NK-92 treated with Interleukin-12 subunit alpha and Interleukin-12 subunit beta, amount 100 ng/mL, for 24 hours (cell line): ENCODE data around the gene TMEFF1.

Source experiments
- DNase-seq: peaks from one replicate; lab custom pipeline; 2025; lab: John Stamatoyannopoulos, UW

Gene TMEFF1

GRCh38 chr9:100447041-100447440 lies 25.9 kb upstream of the TMEFF1 start:
- DNase-seq = no peak

DNA sequence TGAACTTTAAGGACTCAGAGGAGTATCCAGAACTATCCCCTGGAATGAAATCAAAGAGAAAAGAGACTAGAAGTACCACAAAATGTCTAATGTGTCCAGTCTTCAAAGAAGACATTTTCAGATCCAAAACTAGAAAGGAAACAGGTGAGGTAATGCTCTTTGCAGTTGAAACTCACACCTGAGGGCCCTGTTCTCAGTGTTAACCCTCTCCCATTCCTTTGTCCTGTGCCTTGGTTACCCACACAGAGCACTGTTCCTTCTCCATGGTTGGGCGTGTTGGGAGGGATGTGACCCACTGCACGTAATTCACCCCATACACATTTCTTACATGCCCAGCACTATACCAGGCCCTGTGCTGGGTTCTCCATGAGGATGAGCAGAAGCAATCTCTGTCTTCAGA lies 24.7 kb upstream of the TMEFF1 start:
- no peak for DNase-seq

- DNase-seq = no peak
Measured at GRCh38 chr9:100449420-100449819, 23.5 kb upstream of the TMEFF1 start.

- DNase-seq = no peak
Measured at GRCh38 chr9:100452894-100453293, 20.1 kb upstream of the TMEFF1 start.

DNA sequence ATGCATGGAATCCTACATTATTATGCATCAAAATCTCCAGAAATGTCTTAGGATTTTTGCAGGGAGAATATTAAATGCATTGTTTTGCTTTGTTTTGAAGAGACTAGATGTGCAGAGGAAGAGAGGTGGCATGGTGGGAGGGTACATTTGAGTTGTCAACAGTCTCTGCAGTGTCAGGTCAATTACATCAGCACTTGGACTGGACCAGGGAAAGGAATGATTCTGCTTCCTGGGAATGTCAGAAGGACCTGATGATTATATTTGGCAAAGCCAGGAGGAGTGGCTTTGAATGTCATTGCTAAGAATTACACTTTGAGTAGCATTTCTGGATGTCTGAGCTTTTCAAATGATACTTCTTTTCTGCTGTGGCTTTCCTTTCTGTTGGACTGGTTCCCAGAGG lies 17.5 kb upstream of the TMEFF1 start:
- no peak for DNase-seq

GRCh38 chr9:100457517-100457916 lies 15.4 kb upstream of the TMEFF1 start:
- no peak for DNase-seq

- DNase-seq = no peak
Measured at GRCh38 chr9:100459963-100460362, 13.0 kb upstream of the TMEFF1 start.

DNA sequence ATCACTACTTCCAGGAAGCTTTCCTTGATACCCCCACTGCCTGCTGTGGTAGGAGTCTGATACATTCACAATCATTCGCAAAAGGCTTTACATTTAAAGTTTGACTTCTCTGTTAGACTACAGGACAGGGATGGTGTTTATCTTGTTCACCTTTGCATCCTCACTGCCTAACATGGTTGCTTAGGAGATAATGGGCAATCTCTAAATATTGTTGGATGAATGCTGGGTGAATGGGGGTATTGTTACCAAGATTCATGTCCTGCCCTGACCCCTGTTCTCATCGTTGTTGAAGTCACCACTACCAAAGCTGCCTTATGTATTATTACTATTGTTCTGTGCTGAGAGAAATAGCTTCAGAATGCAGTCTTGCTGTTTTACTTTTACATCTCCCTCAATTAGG lies 7.7 kb upstream of the TMEFF1 start:
- no peak for DNase-seq

- no peak for DNase-seq
Measured at GRCh38 chr9:100465761-100466160, 7.2 kb upstream of the TMEFF1 start.

DNA sequence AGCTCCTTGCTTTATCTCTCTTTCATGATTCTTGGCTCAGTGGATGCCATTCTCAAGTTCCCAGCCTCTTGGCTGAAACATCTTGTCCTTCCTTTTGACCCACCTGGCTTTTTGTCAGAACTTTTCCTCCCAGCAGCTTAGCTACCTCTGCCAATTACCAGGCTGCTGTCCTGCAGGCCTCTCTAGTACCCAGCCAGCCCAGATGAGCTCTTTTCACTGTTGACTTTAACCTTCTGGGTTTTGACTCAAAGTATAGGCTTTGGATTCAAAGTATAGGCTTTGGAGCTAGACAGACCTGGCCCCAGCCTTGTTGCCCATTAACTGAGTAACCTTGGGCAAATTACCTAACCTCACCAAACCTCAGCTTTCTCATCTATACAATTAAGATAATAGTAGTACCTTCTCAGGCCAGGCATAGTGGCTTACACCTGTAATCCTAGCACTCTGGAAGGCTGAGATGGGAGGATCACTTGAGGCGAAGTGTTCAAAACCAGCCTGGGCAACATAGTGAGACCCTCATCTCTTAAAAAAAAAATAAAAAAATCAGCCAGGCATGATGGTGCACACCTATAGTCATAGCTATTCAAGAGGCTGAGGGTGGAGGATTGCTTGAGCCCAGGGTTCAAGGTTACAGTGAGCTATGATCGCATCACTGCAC lies 6.6 kb upstream of the TMEFF1 start:
- DNase-seq = no peak

DNA sequence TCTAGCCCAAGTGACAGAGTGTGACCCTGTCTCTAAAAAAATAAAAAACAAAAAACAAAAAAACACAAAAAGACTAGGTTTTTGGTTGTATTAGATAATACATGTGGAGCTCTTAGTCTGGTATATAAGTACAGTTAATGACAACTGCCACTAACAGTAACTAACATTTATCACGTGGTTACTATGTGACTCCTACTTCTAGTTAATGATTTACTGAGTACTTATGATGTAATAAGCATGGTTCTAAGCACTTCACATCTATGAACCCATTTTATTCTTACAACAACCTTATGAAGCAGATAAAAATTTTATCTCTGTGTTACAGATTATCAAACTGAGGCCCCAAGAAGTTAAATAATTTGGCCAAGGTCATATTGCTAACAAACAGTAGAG lies 6.1 kb upstream of the TMEFF1 start:
- no peak for DNase-seq

GRCh38 chr9:100468041-100468440 lies 4.9 kb upstream of the TMEFF1 start:
- DNase-seq = no peak

DNA sequence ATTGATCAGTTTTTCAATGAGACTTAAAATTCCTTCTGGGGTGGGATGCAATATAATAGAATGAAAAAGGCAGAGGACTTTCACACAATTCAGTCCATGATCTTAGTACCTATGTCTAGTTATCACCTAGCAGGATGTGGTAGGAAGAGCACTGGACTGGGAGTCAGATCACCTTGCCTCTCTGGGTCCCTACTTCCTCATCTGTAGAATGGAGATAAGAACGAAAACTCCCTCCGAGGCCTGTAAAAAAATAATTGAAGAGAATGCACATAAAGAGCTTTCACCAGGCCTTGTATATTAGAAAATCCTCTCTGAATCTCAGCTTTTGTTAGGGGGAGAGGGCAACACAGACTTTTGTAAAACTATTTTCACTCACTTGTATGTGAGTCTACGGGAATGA lies 681 bp upstream of the TMEFF1 start:
- no peak for DNase-seq

- DNase-seq = no peak
Measured at GRCh38 chr9:100473276-100474081, 530 bp downstream of the TMEFF1 start.

GRCh38 chr9:100474082-100474923 lies 1.4 kb downstream of the TMEFF1 start:
- no peak for DNase-seq

GRCh38 chr9:100474924-100475276 lies 2.0 kb downstream of the TMEFF1 start:
- no peak for DNase-seq

GRCh38 chr9:100477241-100477640 lies 4.3 kb downstream of the TMEFF1 start:
- DNase-seq = no peak

GRCh38 chr9:100478192-100478591 lies 5.2 kb downstream of the TMEFF1 start:
- no peak for DNase-seq

- DNase-seq = no peak
Measured at GRCh38 chr9:100479820-100480219, 6.9 kb downstream of the TMEFF1 start.

DNA sequence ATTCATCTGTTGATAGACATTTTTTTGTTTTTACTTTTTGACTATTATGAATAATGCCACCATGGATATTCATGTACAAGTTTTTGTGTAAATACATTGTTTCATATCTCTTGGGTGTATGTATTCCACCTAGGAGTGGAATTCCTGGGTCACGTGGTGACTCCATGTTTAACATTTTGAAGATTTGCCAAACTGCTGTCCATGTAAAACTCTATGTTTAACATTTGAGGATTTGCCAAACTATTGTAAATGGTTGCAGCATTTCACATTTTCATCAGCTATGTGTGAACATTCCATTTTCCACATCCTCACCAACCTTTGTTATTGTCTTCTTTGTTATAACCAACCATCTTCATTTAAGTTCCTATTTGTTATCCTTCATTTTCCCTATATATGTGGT lies 12.2 kb downstream of the TMEFF1 start:
- DNase-seq = no peak

DNA sequence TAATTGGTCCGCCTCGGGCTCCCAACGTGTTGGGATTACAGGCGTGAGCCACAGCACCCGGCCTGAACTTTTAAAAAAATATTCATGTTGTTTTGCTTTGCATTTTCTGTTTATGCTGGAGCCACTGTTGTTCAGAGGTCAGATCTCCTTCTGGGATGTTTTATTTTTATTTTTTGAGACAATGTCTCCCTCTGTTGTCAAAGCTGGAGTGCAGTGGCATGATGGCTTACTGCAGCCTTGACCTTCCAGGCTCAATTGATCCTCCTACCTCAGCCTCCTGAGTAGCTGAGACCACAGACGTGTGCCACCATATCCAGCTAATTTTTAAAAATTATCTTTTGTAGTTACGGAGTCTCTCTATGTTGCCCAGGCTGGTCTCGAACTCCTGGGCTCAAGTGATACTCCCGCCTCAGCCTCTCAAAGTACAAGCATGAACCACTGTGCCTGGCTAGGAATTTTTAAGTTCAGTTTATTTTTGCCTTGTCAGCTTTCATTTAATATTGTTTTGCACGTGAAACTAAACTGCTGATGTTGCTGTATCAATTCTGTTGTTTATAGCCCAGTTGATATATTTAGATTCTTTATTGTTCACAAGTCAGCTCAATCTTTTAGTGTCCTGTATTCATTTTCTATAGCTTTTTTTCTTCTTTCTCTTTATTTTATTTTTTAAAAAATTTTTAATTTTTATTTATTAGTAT lies 13.7 kb downstream of the TMEFF1 start:
- no peak for DNase-seq

DNA sequence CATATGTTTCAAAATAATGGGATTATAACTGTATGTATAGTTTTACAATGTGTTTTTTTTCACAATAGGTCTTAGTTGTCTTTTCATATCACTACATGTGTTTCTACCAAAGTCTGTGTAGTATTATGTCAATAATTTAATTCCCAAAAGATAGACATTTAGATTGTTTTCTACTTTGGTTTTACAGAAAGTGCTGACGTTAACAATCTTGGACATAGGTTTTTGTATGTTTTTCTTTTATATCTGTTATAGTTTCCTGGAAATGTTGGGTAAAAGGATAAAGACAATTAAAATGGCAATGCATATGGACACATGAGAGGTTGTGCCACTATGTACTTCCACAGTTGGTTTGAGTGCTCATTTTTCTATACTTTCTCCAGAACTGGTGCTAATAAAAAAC lies 15.2 kb downstream of the TMEFF1 start:
- no peak for DNase-seq
